HepG2 (cell line): ENCODE measurements around the gene GNGT2. TPM values are rescaled to one million over a fixed set of nuclear protein-coding genes. Genes with fewer than 3 reads are reported as not detected.

Source experiments
- EEA1 ChIP-seq: sonication (generic); formaldehyde crosslinking; IDR thresholded peaks from 2 replicates; pipeline ENCODE4 v1.5.1; 2020; ENCODE audit warnings: mild to moderate bottlenecking, missing genetic modification reagents, borderline replicate concordance
- ISL2 ChIP-seq: sonication (generic); formaldehyde crosslinking; IDR thresholded peaks from 2 replicates; pipeline ENCODE4 v1.5.0; 2020; ENCODE audit warnings: missing genetic modification reagents
- MBD4 ChIP-seq: IDR thresholded peaks from 2 replicates; pipeline ENCODE4 v1.6.1; 2012; ENCODE audit warnings: low read length, inconsistent platforms, borderline replicate concordance
- NFE2L2 ChIP-seq: fragments of 150-350 bp; IDR thresholded peaks from 2 replicates; pipeline ENCODE4 v1.6.1; 2014; ENCODE audit warnings: low read length
- SRSF9 ChIP-seq: fragments of 200-400 bp; formaldehyde crosslinking; IDR thresholded peaks from 2 replicates; pipeline ENCODE4 v1.6.1; 2018; ENCODE audit warnings: borderline replicate concordance, mild to moderate bottlenecking, low read depth, low read length; ENCODE audit not compliant: insufficient read depth, poor library complexity, severe bottlenecking
- TBP ChIP-seq: sonication (generic); formaldehyde crosslinking; IDR thresholded peaks from 2 replicates; pipeline ENCODE4 v1.5.0; 2020; ENCODE audit warnings: missing genetic modification reagents
- THYN1 ChIP-seq: sonication (generic); formaldehyde crosslinking; IDR thresholded peaks from 2 replicates; pipeline ENCODE4 v1.8.1; 2023; ENCODE audit warnings: low read depth, mild to moderate bottlenecking, moderate library complexity, missing genetic modification reagents, borderline replicate concordance
- ZNF510 ChIP-seq: sonication (generic); formaldehyde crosslinking; IDR thresholded peaks from 2 replicates; pipeline ENCODE4 v1.4.0; 2020; ENCODE audit warnings: low read depth, mild to moderate bottlenecking, missing genetic modification reagents
- ZNF577 ChIP-seq: sonication (generic); formaldehyde crosslinking; IDR thresholded peaks from 2 replicates; pipeline ENCODE4 v1.4.0; 2020; ENCODE audit warnings: mild to moderate bottlenecking, low read depth, missing genetic modification reagents, borderline replicate concordance
- ZNF678 ChIP-seq: sonication (generic); formaldehyde crosslinking; IDR thresholded peaks from 2 replicates; pipeline ENCODE4 v1.4.0; 2020; ENCODE audit warnings: mild to moderate bottlenecking, missing genetic modification reagents
- ZSCAN12 ChIP-seq: sonication (generic); formaldehyde crosslinking; IDR thresholded peaks from 2 replicates; pipeline ENCODE4 v1.9.0; 2021; ENCODE audit warnings: mild to moderate bottlenecking, missing genetic modification reagents
- ZSCAN20 ChIP-seq: sonication (generic); formaldehyde crosslinking; IDR thresholded peaks from 2 replicates; pipeline ENCODE4 v1.4.0; 2020; ENCODE audit warnings: missing genetic modification reagents, mild to moderate bottlenecking, borderline replicate concordance
- polyA plus RNA-seq, 8 experiments: library from polyadenylated mRNA; depleted of rRNA in 3 of 8; stranded (reverse) in 7 of 8; unstranded in 1 of 8; fragments of >200 nt; fragmentation: Illumina TruSeq in 4 of 8; extraction: Trizol in 4 of 8; gene quantifications; 2 replicates each; pipeline versions ENCODE4 v1.2.1 to v1.2.3, GENCODE V29; 2011 to 2016; ENCODE audit warnings: low read depth in 4 of 8, missing spikeins in 1 of 8, mixed read lengths in 1 of 8; ENCODE audit not compliant: insufficient read depth in 1 of 8
- total RNA-seq, 5 experiments: library from RNA; depleted of rRNA; stranded (reverse); fragments of >200 nt; fragmentation: Illumina TruSeq; extraction: Trizol; gene quantifications; 2 replicates each; pipeline ENCODE4 v1.2.3, GENCODE V29; 2016; ENCODE audit warnings: low read depth in 1 of 5
- TF ChIP-seq, protein P1 (sequence below), 2 experiments: sonication (generic) in 1 of 2; formaldehyde crosslinking in 1 of 2; IDR thresholded peaks; 2 replicates each; pipeline versions ENCODE4 v1.6.1 to v1.9.0; 2014 to 2022; ENCODE audit warnings: antibody characterized with exemption in 1 of 2, borderline replicate concordance in 1 of 2, inconsistent platforms in 1 of 2, low read depth in 1 of 2, missing genetic modification reagents in 1 of 2
- TF ChIP-seq, protein P2 (sequence below): sonication (generic); formaldehyde crosslinking; IDR thresholded peaks from 2 replicates; pipeline ENCODE4 v1.5.0; 2020; ENCODE audit warnings: mild to moderate bottlenecking, missing genetic modification reagents, moderate library complexity
- TF ChIP-seq, protein P3 (sequence below): sonication (generic); formaldehyde crosslinking; IDR thresholded peaks from 2 replicates; pipeline ENCODE4 v1.5.0; 2020; ENCODE audit warnings: missing genetic modification reagents
- TF ChIP-seq, protein P4 (sequence below): sonication (generic); formaldehyde crosslinking; IDR thresholded peaks from 2 replicates; pipeline ENCODE4 v1.4.0; 2020; ENCODE audit warnings: mild to moderate bottlenecking, missing genetic modification reagents

Gene GNGT2
- total and polyA plus RNA-seq, 2 of the 13 experiments (the other 11 are each of a cell fraction or from before 2014, with no cell fraction given): not detected

DNA sequence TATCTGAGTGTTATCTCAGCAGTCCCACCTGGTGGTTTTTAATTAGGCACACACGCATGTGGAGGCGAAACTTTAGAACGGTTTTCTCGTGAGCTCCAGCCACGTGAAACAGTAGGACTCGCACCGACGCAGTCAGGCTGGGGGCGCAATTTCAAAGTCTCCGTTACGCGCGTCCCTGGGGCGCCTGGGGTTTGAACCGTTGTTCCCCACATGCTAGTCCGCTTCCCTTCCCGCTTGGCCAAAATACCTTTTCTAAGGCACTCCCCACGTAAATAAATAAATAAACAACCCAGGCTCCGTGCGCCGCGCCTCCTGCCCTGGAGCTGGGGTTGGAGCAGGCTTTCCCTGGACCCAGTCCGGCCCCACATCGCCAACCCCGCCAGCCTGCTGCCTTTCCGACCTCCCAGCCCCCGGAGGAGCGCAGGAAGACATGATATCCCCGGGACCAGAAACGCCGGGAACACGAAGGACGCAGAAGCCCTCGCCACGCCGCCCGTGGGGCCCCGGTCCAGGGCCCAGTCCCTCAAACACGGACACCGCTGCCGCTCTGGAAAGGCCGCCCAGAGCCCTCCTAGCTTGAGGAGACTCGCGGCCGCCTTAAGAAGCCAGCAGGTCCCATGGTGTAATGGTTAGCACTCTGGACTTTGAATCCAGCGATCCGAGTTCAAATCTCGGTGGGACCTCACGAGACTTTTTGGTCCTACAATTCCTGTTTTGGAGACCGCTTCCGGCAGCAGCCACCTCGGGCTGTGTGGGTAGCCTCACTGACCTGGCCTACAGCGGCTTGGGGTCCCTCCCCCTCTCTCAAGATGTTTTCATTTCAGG lies 18.2 kb downstream of the GNGT2 start (continued):
- TF ChIP-seq, protein P1, sequence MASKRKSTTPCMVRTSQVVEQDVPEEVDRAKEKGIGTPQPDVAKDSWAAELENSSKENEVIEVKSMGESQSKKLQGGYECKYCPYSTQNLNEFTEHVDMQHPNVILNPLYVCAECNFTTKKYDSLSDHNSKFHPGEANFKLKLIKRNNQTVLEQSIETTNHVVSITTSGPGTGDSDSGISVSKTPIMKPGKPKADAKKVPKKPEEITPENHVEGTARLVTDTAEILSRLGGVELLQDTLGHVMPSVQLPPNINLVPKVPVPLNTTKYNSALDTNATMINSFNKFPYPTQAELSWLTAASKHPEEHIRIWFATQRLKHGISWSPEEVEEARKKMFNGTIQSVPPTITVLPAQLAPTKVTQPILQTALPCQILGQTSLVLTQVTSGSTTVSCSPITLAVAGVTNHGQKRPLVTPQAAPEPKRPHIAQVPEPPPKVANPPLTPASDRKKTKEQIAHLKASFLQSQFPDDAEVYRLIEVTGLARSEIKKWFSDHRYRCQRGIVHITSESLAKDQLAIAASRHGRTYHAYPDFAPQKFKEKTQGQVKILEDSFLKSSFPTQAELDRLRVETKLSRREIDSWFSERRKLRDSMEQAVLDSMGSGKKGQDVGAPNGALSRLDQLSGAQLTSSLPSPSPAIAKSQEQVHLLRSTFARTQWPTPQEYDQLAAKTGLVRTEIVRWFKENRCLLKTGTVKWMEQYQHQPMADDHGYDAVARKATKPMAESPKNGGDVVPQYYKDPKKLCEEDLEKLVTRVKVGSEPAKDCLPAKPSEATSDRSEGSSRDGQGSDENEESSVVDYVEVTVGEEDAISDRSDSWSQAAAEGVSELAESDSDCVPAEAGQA (IDR thresholded peaks at IDR 0.05; ENCODE audit: low read depth): peak; percentile 80
- TF ChIP-seq, protein P1 (CRISPR knock-in tag; IDR thresholded peaks at IDR 0.05; ENCODE audit: borderline replicate concordance): peak; percentile 95; the same call in 1 of the 2 replicates
- TF ChIP-seq ZNF510 (CRISPR knock-in tag): peak; percentile 94; the same call in 1 of the 2 replicates
- TF ChIP-seq TBP: peak; percentile 49; the same call in 1 of the 2 replicates
- TF ChIP-seq MBD4: no peak
- peak; percentile 80; the same call in 1 of the 2 replicates for TF ChIP-seq ISL2
- TF ChIP-seq, protein P2, sequence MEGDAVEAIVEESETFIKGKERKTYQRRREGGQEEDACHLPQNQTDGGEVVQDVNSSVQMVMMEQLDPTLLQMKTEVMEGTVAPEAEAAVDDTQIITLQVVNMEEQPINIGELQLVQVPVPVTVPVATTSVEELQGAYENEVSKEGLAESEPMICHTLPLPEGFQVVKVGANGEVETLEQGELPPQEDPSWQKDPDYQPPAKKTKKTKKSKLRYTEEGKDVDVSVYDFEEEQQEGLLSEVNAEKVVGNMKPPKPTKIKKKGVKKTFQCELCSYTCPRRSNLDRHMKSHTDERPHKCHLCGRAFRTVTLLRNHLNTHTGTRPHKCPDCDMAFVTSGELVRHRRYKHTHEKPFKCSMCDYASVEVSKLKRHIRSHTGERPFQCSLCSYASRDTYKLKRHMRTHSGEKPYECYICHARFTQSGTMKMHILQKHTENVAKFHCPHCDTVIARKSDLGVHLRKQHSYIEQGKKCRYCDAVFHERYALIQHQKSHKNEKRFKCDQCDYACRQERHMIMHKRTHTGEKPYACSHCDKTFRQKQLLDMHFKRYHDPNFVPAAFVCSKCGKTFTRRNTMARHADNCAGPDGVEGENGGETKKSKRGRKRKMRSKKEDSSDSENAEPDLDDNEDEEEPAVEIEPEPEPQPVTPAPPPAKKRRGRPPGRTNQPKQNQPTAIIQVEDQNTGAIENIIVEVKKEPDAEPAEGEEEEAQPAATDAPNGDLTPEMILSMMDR: peak; percentile 83
- TF ChIP-seq, protein P3, sequence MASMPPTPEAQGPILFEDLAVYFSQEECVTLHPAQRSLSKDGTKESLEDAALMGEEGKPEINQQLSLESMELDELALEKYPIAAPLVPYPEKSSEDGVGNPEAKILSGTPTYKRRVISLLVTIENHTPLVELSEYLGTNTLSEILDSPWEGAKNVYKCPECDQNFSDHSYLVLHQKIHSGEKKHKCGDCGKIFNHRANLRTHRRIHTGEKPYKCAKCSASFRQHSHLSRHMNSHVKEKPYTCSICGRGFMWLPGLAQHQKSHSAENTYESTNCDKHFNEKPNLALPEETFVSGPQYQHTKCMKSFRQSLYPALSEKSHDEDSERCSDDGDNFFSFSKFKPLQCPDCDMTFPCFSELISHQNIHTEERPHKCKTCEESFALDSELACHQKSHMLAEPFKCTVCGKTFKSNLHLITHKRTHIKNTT (CRISPR knock-in tag): peak; percentile 89; the same call in 1 of the 2 replicates
- TF ChIP-seq THYN1 (CRISPR knock-in tag): 0 out of 2 replicates have a peak, but pooled peaks have one; percentile 41
- peak; percentile 29; the same call in 1 of the 2 replicates for TF ChIP-seq EEA1 (CRISPR knock-in tag)
- peak; percentile 85 for TF ChIP-seq ZSCAN12
- TF ChIP-seq ZSCAN20: peak; percentile 97
- TF ChIP-seq SRSF9: no peak
- TF ChIP-seq ZNF577 (CRISPR knock-in tag): no peak
- no peak for TF ChIP-seq NFE2L2
- TF ChIP-seq ZNF678: peak; percentile 38
- TF ChIP-seq, protein P4, sequence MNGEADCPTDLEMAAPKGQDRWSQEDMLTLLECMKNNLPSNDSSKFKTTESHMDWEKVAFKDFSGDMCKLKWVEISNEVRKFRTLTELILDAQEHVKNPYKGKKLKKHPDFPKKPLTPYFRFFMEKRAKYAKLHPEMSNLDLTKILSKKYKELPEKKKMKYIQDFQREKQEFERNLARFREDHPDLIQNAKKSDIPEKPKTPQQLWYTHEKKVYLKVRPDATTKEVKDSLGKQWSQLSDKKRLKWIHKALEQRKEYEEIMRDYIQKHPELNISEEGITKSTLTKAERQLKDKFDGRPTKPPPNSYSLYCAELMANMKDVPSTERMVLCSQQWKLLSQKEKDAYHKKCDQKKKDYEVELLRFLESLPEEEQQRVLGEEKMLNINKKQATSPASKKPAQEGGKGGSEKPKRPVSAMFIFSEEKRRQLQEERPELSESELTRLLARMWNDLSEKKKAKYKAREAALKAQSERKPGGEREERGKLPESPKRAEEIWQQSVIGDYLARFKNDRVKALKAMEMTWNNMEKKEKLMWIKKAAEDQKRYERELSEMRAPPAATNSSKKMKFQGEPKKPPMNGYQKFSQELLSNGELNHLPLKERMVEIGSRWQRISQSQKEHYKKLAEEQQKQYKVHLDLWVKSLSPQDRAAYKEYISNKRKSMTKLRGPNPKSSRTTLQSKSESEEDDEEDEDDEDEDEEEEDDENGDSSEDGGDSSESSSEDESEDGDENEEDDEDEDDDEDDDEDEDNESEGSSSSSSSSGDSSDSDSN: peak; percentile 86
